Measurements from ENCODE around the gene GRM7.

GRM7 gene

DNA sequence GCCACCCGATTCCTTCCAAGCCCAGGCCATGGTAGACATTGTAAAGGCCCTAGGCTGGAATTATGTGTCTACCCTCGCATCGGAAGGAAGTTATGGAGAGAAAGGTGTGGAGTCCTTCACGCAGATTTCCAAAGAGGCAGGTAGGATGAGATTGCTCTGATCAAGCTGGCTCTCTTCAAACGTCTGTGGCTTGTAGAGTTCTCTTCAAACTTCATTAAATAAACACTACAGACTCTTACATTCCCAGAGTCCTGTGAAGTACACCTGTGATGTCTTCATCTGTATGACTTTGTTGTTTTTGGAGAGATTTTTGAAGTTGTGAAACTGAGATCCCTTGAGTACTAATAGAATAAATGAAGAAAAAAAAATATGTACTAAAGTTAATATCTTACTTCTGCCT lies 285.6 kb downstream of the GRM7 start:
- DNase-seq (ENCODE audit: low read depth): no peak

DNA sequence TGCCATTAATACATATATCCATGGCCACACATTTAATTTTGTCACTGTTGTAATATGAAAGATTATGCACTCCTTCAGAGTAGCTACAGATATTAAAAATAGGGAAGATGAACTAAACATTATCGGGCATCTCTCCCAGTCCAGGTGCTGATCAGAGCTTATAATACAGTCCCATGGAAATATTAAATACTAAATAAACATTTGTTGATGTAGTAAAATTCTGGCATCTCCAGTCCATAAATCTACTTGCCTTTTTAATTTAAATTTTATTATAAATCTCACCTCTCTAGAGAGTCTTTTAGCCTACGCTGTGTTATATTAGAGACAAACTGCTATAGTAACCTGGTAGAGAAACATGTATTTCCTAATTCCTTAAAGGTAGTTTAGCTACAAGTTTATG lies 297.6 kb downstream of the GRM7 start:
- DNase-seq (ENCODE audit: low read depth): no peak

- no peak for DNase-seq (ENCODE audit: low read depth)
These were observed 299.8 kb downstream of the GRM7 start for GRCh38 chr3:7160689-7161088.

- DNase-seq (ENCODE audit: low read depth): no peak
These were observed 305.5 kb downstream of the GRM7 start for GRCh38 chr3:7166460-7166859.

DNA sequence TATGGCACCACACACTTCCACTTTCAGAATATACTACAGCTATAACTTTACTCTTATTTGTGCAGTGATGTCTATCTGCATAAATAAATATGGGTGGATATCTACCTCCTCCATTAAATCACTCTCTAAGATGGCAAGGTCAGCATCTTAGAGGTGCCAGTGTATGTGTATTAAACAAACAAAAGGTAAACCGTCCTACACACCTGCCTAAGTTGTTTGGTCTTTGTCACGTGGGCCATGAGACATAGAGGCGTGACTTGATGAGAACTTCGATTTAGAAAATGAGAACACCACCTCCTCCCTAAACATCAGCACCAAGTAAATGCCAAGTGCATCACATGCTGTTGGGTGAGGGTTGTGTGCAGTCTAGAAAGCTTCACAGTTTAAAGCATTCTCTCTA lies 310.6 kb downstream of the GRM7 start:
- no peak for DNase-seq (ENCODE audit: low read depth)

GRCh38 chr3:7172996-7173395 lies 312.1 kb downstream of the GRM7 start:
- DNase-seq (ENCODE audit: low read depth): no peak

DNA sequence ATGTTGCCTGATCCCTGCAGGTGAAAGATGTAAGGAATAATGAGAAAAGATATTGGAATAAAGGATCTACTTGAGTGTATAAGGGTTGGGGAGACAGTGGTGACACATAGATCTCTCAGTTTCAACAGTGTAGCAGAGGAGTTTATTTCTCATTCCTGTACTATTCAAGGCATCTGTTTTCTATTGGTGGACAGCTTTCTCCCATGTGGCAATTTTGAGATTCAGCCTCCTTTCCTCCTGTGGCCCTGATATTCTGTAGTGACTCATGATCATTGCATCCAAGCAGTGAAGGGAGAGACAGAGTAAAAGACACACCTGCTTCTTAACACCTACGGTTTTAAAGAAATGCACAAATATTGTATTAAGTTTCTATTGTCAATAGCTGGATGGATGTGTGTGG lies 327.6 kb downstream of the GRM7 start:
- DNase-seq (ENCODE audit: low read depth): no peak

- DNase-seq (ENCODE audit: low read depth): no peak
These were observed 329.2 kb downstream of the GRM7 start for GRCh38 chr3:7190095-7190494.

DNA sequence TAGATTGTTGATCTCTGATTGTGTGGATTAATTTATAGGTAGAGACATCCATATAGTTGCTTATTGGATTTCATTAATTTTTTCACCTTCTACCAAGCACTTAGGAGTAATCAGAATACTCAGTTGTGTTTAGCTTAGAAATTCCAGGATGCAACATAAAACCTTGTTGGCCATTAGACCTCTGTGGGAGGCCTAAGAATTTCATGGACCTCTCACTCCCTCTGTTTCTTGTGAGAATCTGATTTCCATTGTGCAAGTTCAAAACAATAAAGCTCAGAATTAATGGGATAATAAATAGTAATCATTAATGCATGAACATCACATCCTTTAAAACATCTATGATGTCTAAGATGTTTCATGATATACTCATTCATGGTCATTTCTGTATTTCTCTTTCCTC lies 332.4 kb downstream of the GRM7 start:
- DNase-seq (ENCODE audit: low read depth): no peak

DNA sequence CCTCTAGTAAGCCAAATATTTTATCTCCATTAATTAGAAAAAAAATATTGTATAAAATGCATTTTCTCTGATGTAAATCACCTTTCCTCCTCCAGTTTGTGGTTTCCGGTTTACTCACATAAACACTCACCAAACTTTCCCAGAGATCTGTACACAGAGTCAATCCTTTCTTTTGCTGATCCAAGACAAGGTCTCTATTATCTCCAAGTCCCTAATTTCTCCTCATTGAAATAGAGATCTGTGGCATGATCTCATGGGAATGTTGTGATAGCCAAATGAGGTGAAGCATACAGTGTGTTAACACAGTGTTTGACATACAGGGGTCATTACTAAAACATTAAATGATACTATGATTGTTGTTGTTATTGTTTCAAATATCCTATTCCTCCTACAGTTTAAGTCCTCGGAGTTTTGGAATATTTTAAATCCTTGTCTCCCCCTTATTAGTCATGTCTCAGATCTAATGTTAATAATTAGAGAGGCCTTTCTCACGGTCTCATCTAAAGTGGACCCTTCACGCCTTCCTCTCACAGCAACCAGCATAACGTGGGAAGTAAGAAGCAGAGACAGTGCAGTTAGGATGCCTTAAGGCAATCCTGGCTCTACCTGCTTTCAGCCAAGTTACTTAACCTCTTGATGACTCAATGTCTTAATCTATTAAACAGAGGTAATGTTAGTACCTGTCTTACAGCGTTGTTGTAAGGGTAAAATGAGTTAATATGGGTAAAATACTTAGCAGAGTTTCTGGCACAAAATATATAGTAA lies 333.3 kb downstream of the GRM7 start:
- no peak for DNase-seq (ENCODE audit: low read depth)

GRCh38 chr3:7195934-7196333 lies 335.0 kb downstream of the GRM7 start:
- no peak for DNase-seq (ENCODE audit: low read depth)

DNA sequence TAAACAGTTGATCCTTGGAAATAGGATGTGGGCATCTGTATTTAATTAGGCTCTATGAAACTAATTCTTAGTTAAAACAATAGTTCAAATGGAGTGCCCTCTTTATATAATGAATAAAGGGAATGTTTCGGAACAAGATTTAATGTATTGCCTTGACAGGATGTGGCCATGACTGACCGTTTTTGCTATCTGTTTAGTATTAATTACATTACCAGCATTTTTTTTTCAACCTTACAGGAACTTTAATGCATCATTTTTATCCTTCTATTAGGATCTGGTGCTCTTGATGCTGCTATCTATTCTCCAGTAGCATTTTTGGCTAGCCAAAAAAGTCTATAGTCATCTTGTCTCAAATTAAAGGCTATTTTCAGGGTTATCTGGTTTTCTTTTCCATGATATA lies 340.9 kb downstream of the GRM7 start:
- no peak for DNase-seq (ENCODE audit: low read depth)

GRCh38 chr3:7203969-7204847 lies 343.3 kb downstream of the GRM7 start:
- no peak for DNase-seq (ENCODE audit: low read depth)

DNA sequence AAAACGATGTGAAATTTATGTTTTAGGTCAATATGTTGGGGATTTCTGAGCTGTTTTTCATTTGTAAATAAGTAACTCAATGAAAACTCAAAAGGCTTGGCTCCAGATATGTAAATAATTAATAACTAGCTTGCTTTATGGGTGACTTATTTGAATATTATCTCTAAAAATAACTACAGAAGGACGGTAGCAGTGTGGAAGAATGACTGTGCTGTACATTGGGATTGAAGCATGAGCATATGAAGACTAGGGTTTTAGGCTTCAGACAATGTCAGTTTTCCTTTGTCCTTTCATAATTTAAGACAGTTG lies 343.9 kb downstream of the GRM7 start:
- no peak for DNase-seq (ENCODE audit: low read depth)

DNA sequence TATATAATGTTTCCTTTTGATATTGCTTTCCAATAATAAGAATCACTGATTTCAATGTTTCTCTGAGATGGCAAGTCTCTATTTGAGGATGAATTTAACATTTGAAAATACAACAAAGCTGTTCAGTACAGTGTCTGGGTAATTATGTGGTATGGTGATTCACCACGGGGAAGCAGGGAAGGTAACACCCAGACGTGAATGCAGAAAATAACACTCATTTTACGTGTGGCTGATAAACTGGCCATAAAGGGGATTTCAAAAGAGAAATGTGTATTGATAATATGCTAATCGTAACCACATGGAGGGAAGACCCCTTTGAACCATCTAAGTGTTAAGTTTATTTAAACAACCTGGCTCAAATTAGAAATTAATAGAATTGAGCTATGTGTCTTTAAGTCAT lies 344.6 kb downstream of the GRM7 start:
- no peak for DNase-seq (ENCODE audit: low read depth)

DNA sequence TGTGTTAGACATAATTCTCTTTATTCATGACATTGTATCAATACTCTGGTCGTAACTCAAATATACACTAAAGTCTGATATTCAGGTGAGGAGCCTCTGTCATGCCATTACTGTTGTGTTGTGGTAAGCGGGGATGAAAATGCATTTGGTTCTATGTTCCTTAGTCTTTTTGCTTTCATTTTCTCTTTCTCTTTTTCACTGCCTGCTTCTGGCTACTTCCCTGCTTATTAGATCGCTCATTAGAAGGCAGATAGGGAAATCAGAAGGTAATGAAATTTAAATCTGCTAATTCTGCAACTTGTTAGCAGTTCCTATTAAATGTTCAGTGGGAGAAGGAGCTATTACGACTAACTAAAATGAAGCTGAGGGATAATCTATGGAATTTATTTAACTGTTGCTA lies 345.0 kb downstream of the GRM7 start:
- DNase-seq (ENCODE audit: low read depth): no peak

DNA sequence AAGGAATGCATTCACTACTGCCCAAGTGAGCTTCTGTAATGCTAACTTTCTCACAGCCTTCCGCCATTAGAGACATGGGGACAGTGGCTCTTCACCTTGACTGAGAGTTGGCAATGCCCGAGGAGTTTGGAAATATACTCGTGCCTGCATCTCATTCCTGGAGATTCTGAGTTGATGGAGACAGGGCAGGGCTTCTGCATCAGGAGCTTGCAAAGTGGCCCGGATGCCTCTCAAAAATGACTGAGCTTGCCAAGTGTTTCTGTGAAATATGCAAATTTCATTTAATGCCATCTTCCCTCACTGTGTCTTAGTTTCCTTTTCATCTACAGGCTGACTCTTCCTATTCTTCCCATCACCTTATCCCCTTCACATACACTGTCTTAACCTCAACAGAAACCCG lies 346.2 kb downstream of the GRM7 start:
- DNase-seq (ENCODE audit: low read depth): no peak

GRCh38 chr3:7207928-7208327 lies 347.0 kb downstream of the GRM7 start:
- DNase-seq (ENCODE audit: low read depth): no peak

- no peak for DNase-seq (ENCODE audit: low read depth)
These were observed 348.2 kb downstream of the GRM7 start for GRCh38 chr3:7209098-7209497.

DNA sequence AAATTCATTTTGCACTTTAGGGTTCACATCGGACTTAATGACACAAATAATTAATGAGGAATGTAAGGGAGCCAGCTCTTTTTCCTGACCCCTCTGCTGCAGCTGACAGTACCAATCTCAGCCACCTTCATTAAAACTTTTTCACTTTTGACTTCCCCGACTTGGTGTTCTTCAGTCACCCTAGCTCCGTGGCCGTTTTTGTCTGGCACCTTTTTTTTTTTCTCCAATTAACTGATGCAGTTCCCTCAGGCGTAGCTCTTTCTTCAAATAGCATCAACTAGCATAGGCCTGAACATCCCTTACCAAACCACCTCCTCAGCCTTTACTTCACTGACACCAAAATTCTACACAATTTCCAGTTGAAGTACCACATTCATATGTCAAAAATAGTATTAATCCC lies 350.8 kb downstream of the GRM7 start:
- no peak for DNase-seq (ENCODE audit: low read depth)

DNA sequence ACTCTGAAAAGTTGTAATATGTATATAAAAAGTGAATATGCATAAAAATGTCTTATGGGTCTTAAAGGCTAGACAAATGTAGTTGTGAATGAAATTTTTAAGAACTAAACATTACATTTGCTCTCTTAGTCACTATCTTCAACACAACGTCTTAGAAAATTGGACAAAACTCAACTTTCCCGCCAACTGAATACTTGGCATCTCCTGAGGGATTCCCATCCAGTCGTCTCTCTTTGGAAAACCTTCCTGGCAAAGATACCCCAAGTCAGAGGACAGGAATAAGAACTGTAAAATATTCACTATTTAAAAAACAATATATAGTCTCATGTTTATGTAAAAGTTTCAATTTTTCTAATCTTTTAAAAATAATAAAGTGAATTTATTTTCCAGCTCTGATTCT lies 354.8 kb downstream of the GRM7 start:
- no peak for DNase-seq (ENCODE audit: low read depth)

DNA sequence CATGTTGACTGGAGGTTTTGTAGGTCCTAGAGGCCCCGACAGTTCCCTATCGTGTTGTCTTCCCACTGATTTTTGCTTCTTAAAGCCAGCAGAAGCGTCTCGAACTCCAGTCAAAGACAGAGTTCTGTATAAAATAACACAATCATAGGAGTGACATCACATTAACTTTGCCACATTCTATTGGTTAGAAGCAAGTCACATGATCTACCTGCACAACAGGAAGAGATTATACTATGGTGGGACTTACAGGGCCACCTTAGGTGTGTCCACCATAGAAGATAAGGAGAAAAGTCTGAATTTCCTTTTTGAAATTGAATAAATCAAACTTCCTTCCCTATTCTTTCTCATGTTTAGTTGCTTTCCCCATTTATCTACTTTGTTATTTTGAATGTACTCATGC lies 365.5 kb downstream of the GRM7 start:
- no peak for DNase-seq (ENCODE audit: low read depth)

- no peak for DNase-seq (ENCODE audit: low read depth)
These were observed 377.8 kb downstream of the GRM7 start for GRCh38 chr3:7238565-7239295.

All from stromal cell of bone marrow (primary cell).